AG09309 (cell line): ENCODE results near the gene C4BPA.

Experiments
- DNase-seq: peaks from one replicate; pipeline ENCODE4 v3.0.0-alpha.2; 2010; ENCODE audit warnings: low read depth
- H3K4me3 ChIP-seq: 2 replicates; pipeline ENCODE4 v1.5.1; 2011; ENCODE audit warnings: mild to moderate bottlenecking, low read depth, low read length, moderate library complexity; ENCODE audit not compliant: control insufficient read depth
- CTCF ChIP-seq: IDR thresholded peaks from 2 replicates; pipeline ENCODE4 v1.5.1; 2011; ENCODE audit warnings: mild to moderate bottlenecking, low read depth, low read length, inconsistent platforms; ENCODE audit not compliant: insufficient read depth, control insufficient read depth; ENCODE audit errors: missing control alignments

The C4BPA gene

DNA sequence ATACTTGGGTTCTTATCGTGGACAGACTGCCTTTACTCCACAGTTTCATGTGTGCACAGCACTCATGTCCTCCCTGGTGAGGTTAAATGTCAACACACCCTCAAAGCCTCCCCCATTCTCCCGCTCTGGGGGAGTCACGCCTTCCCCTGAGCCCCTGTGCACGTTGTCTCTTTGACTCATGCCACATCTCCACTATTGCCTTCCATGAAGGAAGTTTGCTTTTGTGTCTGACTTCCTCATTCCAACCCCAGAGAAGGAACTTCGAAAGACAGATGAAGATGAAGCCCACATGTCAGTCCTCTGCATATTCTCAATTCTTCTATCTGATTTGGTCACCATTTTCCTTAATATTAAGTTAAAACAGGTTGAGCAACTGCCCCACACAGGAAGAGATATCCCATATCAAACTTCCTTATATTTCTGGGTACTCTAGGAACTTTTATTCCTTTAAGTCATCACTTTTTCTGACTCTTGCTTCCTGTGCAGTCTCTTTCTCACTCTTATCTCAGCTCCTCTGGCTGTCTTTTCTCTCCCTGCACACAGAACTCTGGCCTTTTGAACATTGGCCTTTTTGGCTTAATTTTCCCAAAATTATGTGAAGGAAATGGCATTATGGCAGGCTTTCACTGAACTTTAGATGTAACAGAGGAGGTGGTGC lies 41.5 kb downstream of the C4BPA start:
- no peak for TF ChIP-seq CTCF
- no peak overlapping the region for H3K4me3 ChIP-seq
- no peak for DNase-seq

GRCh38 chr1:207151920-207152319 lies 47.9 kb downstream of the C4BPA start:
- TF ChIP-seq CTCF, result no peak
- no peak for DNase-seq
- H3K4me3 ChIP-seq, result no peak overlapping the region

DNA sequence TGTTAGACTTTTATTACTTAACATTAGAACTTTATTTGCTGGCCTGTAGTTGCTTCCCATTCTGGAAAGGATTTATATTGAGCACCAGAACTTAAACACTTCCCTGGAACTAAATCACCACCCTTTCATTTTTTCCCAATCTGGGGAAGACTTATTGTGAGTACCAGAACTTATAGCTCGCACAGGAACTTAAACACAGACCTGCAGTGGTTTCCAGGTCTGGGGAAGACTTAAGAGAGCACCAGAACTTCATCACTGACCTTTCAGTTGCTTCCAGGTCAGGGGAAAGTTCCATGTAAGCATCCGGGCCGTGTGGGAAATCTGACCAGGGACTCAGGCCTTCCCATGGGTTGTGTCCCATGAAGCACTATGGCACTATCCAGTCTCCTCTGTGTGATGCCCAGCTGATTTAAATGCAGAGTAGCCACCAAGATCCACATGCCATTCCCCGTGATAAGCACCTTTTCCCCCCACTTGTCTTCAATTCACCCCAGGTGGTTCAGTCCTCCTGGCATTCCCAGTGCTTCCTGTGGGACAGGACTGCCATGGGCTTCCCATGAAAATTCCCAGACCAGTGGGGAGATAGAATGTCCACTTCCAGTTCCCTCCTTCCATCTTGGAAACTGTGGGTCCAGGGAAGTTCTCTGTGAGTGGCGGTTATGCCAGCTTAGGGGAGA lies 48.9 kb downstream of the C4BPA start:
- TF ChIP-seq CTCF, result no peak
- H3K4me3 ChIP-seq, result no peak overlapping the region
- DNase-seq, result no peak

DNA sequence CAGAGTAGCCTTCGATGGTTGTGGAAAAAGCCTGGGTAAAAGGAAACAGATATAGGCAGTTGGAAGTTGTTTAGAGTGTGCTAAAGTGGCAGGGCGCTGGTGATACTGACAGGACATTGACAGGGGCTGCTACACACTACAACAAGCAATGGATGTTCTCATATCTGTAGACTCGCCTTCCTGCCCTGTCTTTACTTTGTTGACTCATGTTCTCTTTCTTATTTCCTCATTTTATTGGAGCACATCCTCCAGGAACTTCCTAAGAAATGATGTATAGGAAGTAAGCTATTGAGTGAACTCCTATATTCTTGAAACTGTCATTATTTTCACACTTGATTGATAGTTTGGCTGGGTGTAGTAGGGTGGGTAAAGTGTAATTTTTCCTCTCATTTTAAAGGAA lies 51.0 kb downstream of the C4BPA start:
- TF ChIP-seq CTCF, result no peak
- no peak overlapping the region for H3K4me3 ChIP-seq
- no peak for DNase-seq

DNA sequence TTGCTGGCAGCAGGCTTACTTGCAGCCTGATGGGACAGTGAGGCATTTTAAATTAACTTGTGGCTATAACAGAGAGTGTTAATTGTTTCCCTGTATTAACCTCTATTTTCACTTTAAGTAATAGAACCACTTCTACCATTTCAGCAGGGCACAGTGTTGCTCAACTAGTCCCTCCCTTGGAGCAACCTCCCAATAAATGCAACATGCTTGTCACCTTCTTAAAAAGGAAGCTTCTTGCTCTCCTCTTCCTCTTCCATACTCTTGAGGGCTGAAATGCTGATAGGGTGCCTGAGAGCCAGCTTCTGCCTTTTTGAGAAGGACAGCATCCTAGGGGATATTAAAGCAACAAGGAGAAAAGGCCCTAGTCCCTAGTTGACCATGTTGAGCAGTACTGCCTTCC lies 52.1 kb downstream of the C4BPA start:
- DNase-seq, result no peak
- H3K4me3 ChIP-seq, result no peak overlapping the region
- no peak for TF ChIP-seq CTCF

DNA sequence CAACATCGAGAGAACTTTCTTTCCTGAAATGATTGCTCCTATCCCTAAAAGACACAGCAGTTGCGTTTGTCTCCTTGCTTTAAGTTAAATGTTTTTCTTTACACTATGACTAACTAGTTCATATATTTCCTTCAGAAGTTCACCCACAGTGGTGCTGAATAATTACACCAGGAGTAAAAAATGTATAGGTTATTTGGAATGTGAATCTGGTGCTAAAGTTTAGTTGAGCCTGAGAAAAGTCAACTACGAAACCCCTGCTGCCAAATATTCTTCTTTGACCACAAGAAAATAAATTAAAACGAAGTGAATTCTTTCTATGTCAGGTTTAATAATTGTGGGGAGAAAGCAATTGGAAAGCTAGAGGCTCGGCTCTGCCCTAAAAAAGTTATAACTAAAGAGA lies 52.8 kb downstream of the C4BPA start:
- DNase-seq, result no peak
- no peak for TF ChIP-seq CTCF
- no peak overlapping the region for H3K4me3 ChIP-seq
